Panc1 (cell line): ENCODE results near the gene PRKAG2. TPM values are rescaled to one million over a fixed set of nuclear protein-coding genes. Genes with fewer than 3 reads are reported as not detected.

Source experiments
- ATAC-seq: fragments of 200-7000 bp; cut with Tn5 transposase; 2 replicates; pipeline ENCODE4 v1.9.1; 2020; ENCODE audit warnings: mild to moderate bottlenecking, moderate library complexity
- BruUV-seq: library from RNA; stranded (reverse); fragments of 400-500 nt; replicated peaks from 2 replicates; lab custom pipeline; 2021; lab: Mats Ljungman, UMichigan
- CTCF ChIA-PET: fragments of 300-600 bp; sonication (Branson Sonifier 250); formaldehyde crosslinking; loops from one replicate; lab custom pipeline; 2022; ENCODE audit warnings: antibody characterized with exemption; lab: Charles Lee
- POLR2A ChIA-PET: fragments of 300-600 bp; sonication (Branson Sonifier 250); formaldehyde crosslinking; loops from one replicate; lab custom pipeline; 2022; ENCODE audit warnings: antibody characterized with exemption; lab: Charles Lee
- DNase-seq: peaks from one replicate; pipeline ENCODE4 v3.0.0-alpha.2; 2010; ENCODE audit warnings: low read depth, low spot score
- H3K27ac ChIP-seq: 2 replicates; pipeline ENCODE4 v1.5.1; 2011; ENCODE audit warnings: mild to moderate bottlenecking, low read length, inconsistent platforms
- H3K27me3 ChIP-seq: fragments of 200-500 bp; sonication (Bioruptor generic); 2 replicates; pipeline ENCODE4 v1.6.0; 2014; ENCODE audit warnings: low read length, inconsistent platforms; ENCODE audit not compliant: control insufficient read depth, insufficient read depth
- H3K36me3 ChIP-seq: fragments of 200-500 bp; sonication (Bioruptor generic); 2 replicates; pipeline ENCODE4 v1.5.1; 2014; ENCODE audit warnings: inconsistent platforms, mild to moderate bottlenecking, low read length, moderate library complexity; ENCODE audit not compliant: control insufficient read depth, insufficient read depth
- H3K4me1 ChIP-seq: 2 replicates; pipeline ENCODE4 v1.5.1; 2011; ENCODE audit warnings: inconsistent platforms, mild to moderate bottlenecking, low read length, moderate library complexity; ENCODE audit not compliant: control insufficient read depth, insufficient read depth
- H3K4me3 ChIP-seq, 2 experiments: 2 replicates each; pipeline ENCODE4 v1.5.1; 2011 to 2012; ENCODE audit warnings: low read depth in 2 of 2, low read length in 2 of 2, mild to moderate bottlenecking in 2 of 2, inconsistent platforms in 1 of 2, moderate library complexity in 1 of 2
- H3K9me3 ChIP-seq: fragments of 200-500 bp; sonication (Bioruptor generic); 2 replicates; pipeline ENCODE4 v1.5.1; 2014; ENCODE audit warnings: low read depth, mild to moderate bottlenecking, inconsistent platforms, low read length, moderate library complexity; ENCODE audit not compliant: control insufficient read depth, insufficient read depth
- POLR2AphosphoS5 ChIP-seq: IDR thresholded peaks from 2 replicates; pipeline ENCODE4 v1.6.1; 2012; ENCODE audit warnings: mild to moderate bottlenecking, low read depth, low read length, moderate library complexity
- SIN3A ChIP-seq: IDR thresholded peaks from 2 replicates; pipeline ENCODE4 v1.6.1; 2012; ENCODE audit warnings: low read depth, mild to moderate bottlenecking, low read length, moderate library complexity, borderline replicate concordance; ENCODE audit not compliant: insufficient read depth
- TCF7L2 ChIP-seq: IDR thresholded peaks from 2 replicates; pipeline ENCODE4 v1.6.1; 2011; ENCODE audit warnings: mild to moderate bottlenecking, low read depth, low read length, inconsistent platforms
- in situ Hi-C: cut with HindIII; loops from 2 replicates; pipeline ENCODE4 v1.10.0; 2016; ENCODE audit warnings: low sequenced_read_pairs, low pct_unique_long_range_greater_than_20kb
- intact Hi-C: fragments of 100-400 bp; cut with micrococcal nuclease; formaldehyde crosslinking; loops from one replicate; pipeline ENCODE4 v1.10.0; 2022; ENCODE audit not compliant: unreplicated experiment
- total RNA-seq: library from RNA; stranded (reverse); gene quantifications from one replicate; pipeline ENCODE4 v1.2.1, GENCODE V29; 2021; ENCODE audit not compliant: unreplicated experiment
- TF ChIP-seq, protein P1 (sequence below): fragments of 450-650 bp; IDR thresholded peaks from 2 replicates; pipeline ENCODE4 v1.5.1; 2017; ENCODE audit warnings: mild to moderate bottlenecking
- TF ChIP-seq, protein P2 (sequence below), 2 experiments: IDR thresholded peaks; 2 replicates each; pipeline ENCODE4 v1.6.1; 2011 to 2012; ENCODE audit warnings: low read depth in 2 of 2, control low read depth in 1 of 2, low read length in 1 of 2, mild to moderate bottlenecking in 1 of 2, moderate library complexity in 1 of 2; ENCODE audit not compliant: insufficient read depth in 1 of 2

PRKAG2 gene
- total RNA-seq, 1 experiment from 2014 or later = 71.6 TPM

DNA sequence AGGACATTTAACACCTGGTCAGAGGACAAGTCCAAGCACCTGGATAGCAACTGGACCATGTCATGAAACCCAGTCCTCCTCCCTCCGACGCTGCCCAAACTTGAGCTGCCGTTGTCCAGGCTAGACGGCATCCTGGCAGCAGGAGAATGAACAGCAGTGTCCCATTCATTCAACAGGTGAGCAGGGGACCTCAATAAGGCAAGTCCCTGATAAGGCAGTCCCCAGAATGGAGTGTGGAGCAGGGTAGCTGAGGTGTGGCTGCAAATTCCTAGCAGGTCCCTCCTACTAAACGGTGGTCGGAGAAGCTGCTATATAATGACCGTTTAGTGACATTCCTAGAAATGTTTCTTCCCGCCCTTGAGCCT, 169.8 kb downstream of the PRKAG2 start:
- TF ChIP-seq, protein P1, sequence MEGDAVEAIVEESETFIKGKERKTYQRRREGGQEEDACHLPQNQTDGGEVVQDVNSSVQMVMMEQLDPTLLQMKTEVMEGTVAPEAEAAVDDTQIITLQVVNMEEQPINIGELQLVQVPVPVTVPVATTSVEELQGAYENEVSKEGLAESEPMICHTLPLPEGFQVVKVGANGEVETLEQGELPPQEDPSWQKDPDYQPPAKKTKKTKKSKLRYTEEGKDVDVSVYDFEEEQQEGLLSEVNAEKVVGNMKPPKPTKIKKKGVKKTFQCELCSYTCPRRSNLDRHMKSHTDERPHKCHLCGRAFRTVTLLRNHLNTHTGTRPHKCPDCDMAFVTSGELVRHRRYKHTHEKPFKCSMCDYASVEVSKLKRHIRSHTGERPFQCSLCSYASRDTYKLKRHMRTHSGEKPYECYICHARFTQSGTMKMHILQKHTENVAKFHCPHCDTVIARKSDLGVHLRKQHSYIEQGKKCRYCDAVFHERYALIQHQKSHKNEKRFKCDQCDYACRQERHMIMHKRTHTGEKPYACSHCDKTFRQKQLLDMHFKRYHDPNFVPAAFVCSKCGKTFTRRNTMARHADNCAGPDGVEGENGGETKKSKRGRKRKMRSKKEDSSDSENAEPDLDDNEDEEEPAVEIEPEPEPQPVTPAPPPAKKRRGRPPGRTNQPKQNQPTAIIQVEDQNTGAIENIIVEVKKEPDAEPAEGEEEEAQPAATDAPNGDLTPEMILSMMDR = no peak
- CTCF ChIA-PET = no interaction called here
- BruUV-seq = no TSS peak

DNA sequence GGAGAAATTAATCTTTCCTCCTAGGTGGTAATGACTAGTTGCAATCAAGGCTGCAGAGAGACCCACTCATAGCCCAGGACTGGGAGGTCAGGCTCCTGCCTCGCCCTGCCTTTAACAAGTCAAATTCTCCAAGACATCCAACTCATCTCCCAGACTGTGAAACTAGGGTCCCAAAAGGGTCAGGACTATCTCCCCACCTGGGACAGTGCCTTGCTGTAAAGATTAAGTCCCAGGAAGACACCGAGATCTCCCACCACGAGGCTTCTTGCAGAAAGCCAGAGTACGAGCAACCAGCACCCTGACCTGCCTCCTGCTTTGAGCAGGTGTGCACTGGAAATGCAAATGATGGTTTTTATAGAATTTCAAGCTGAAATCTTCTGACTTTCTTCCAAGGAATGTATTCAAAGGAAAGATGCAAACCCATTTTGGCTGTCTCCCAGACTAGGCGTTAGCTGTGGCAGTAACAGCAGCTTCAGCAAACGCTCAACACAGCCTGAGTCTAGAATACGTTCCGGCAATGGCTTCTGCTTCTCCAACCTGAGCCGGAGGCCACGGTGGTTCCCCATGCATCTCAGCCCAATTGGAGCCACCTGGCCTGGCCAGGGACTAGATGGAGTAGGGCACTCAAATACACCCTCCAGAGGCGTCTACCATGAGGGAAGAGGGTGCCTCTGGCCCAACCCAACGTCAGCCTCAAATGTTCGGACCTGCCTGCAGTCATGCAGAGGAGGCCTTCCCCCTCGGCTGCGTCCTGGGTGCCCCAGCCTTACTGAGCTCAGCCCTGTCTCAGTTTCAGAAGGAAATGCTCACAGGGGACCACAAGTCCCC, 170.4 kb downstream of the PRKAG2 start:
- Histone ChIP-seq H3K36me3 (no peaks in the 10 kb centered on the region), H3K9me3 (no peaks in the 10 kb centered on the region), H3K27me3 (no peaks in the 10 kb centered on the region), H3K4me1 (peaks cover 20% of the 10 kb centered on the region), H3K4me3 (no peak overlapping the region), H3K27ac (peak overlapping the region; percentile 64)
- intact Hi-C loops (no loop called here), in situ Hi-C loops (no loop called here)
- ATAC-seq = no peak
- no peak for DNase-seq
- ChIA-PET POLR2A (interaction anchor here (0.6 kb wide), 1 partner anchor 50 kb away, joined by 8 read pairs; no protein-coding TSS in a partner anchor), CTCF (interaction anchor here (0.7 kb wide), 1 partner anchor 1840 kb away, joined by 12 read pairs; no protein-coding TSS in a partner anchor)
- BruUV-seq = no TSS peak
- TF ChIP-seq, protein P1 = no peak
- TF ChIP-seq POLR2AphosphoS5 (no peak), SIN3A (no peak), TCF7L2 (no peak)
- TF ChIP-seq, protein P2, sequence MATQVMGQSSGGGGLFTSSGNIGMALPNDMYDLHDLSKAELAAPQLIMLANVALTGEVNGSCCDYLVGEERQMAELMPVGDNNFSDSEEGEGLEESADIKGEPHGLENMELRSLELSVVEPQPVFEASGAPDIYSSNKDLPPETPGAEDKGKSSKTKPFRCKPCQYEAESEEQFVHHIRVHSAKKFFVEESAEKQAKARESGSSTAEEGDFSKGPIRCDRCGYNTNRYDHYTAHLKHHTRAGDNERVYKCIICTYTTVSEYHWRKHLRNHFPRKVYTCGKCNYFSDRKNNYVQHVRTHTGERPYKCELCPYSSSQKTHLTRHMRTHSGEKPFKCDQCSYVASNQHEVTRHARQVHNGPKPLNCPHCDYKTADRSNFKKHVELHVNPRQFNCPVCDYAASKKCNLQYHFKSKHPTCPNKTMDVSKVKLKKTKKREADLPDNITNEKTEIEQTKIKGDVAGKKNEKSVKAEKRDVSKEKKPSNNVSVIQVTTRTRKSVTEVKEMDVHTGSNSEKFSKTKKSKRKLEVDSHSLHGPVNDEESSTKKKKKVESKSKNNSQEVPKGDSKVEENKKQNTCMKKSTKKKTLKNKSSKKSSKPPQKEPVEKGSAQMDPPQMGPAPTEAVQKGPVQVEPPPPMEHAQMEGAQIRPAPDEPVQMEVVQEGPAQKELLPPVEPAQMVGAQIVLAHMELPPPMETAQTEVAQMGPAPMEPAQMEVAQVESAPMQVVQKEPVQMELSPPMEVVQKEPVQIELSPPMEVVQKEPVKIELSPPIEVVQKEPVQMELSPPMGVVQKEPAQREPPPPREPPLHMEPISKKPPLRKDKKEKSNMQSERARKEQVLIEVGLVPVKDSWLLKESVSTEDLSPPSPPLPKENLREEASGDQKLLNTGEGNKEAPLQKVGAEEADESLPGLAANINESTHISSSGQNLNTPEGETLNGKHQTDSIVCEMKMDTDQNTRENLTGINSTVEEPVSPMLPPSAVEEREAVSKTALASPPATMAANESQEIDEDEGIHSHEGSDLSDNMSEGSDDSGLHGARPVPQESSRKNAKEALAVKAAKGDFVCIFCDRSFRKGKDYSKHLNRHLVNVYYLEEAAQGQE (IDR thresholded peaks at IDR 0.05; ENCODE audit: insufficient read depth in 1 of 2, low read depth in 2 of 2, low read length in 1 of 2) = no peak

More for the DNA sequence above, 169.8 kb downstream of the PRKAG2 start:
- Histone ChIP-seq H3K4me1 (peaks cover 24% of the 10 kb centered on the region), H3K27me3 (no peaks in the 10 kb centered on the region), H3K36me3 (no peaks in the 10 kb centered on the region), H3K4me3 (no peak overlapping the region), H3K27ac (no peak overlapping the region), H3K9me3 (no peaks in the 10 kb centered on the region)
- ATAC-seq = no peak
- DNase-seq = no peak
- in situ Hi-C loops = no loop called here
- intact Hi-C loops = no loop called here
- POLR2A ChIA-PET = interaction anchor here (0.6 kb wide), 1 partner anchor 50 kb away, joined by 8 read pairs; no protein-coding TSS in a partner anchor
